Islet of Langerhans (tissue), 1 donor: ENCODE results near the gene PRTG.
"Not testable (repeated sequence)": the region's sequence is repeated elsewhere in the genome, so short reads cannot be mapped to it uniquely, and the experiment has no call there.

Source experiments
- FAIRE-seq: peaks from one replicate; lab custom pipeline; 2011; peaks lifted over from hg19 to GRCh38; lab: Jason Lieb, UNC

Gene PRTG

DNA sequence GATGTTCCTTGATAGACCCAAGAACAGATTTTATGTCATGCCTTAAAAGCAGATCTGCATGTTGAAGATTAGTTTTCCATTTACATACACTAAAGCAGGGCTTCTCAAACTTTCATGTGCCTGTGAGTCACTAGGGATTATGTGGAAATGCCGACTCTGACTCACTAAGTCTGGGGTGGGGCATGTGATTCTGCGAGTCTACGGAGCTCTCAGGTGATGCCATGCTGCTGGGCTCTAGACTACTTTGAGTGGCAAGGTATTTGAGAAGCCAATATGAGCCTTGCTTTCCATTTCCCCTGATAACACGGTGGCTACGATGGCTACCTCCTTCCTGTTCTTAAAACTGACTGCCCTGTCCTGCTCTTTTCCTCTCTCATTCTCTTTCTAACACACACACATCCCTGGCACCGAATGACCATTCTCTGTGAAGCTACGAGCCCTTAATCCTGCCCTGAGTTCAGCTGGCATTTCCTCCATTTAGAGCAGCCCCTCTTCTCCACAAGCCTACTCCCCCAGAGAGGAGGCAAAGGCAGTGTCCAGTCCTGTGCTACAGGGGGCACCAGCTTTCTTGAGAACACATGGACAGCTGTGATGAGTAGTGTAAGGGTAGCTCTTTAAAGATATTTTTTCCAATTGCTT, 115.1 kb downstream of the PRTG start:
- no peak for FAIRE-seq

DNA sequence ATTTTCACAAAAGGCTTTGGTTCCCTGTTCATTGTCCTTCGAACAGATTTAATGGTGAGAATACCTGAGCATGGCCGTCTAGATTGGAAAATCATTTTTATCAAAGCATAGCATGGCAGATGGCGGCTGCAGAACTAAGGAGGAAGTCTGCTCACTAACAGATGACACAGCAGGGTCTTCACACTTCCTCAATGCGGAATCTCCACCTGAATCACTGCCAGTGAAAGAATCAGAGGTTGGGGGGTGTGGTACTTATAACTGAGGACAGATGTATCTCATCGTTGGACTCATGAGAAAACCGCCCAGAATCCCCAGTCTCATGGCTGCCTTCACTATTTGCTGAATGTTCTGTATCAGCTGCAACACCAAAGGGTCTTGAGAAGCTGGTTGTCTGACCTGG, 123.2 kb downstream of the PRTG start:
- FAIRE-seq, result no peak

DNA sequence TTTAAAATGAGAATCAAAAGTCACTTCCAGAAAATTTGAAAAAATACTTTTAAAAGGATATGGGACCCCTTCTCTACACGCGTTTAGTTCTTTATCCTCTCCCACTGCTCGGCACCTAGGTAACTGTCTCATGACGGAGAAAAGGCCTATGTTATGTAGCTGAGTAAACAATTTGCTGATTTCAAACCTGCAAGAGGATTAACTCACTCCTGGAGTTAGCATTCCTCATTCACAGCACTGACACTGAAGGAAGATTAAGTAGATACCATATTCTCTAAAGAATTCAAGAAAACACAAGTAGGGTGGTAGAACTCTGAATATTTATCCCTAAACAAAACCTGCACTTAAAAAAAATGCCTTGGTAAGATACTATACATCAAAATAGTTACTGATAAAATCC, 124.6 kb downstream of the PRTG start:
- no peak for FAIRE-seq

DNA sequence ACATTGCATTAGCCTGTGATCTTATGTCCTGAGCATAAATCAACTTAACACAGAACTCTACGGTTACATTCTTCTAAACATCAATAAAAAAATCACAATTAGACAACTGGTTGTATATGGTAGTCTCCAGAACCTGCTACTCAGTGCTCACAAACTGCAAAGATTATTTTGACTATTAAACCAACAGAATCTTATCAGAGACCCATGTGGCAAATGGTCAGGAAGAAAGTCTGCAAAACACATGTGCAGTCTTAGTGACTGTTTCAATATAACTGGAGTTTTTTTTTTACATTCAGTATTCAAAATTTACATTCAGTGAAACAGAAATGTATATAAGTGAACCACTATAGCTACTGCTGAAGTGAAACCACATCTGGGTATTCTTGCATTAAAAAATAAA, 127.5 kb downstream of the PRTG start:
- no peak for FAIRE-seq

DNA sequence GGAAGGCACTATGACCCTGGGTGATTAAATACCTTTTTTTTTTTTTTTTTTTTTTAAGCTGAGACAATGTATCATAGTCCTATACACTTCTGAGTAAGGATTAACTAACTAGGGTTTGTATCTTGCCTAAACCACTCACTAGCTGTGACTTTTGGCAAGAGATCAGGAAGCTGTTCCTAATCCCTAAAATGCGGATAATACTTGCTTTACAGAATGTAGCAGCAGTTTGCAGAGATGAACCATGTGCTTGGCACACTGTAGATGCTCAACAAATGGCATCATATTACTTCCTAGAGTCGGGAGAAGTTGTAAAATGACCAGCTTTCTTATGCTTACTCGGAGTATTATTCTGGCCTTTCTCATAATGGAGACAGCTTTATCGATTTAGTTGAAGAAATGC, 129.2 kb downstream of the PRTG start:
- no peak for FAIRE-seq

DNA sequence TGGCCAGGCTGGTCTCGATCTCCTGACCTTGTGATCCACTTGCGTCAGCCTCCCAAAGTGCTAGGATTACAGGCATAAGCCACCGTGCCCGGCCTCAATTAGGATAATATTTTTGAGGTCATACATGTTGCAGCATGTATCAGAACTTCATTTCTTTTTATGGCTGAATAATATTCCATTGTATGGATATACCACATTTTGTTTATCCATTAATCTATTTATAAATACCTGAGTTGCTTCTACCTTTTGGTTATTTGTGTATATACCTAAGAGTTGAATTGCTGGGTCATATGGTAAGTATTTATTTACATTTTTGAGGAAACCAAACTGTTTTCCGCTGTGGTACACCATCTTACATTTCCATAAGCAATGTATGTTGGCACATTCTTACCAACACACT, 136.7 kb downstream of the PRTG start:
- no peak for FAIRE-seq

DNA sequence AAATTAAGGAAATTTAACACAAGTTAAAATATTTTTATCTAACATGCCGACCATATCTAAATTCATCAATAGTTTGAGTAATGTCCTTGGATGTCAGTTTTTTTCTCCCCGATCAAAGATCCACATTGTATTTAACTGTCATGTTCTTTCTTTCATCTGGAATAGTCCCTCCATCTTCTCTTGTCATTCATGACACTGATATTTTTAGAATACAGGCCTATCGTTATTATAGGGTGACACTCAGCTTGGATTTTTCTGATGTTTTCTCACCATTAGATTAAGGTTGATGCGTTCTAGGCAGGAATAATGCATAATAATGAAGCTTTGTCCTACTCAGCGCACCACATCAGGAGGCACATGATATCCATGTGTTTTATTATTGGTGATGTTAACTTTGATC, 141.6 kb downstream of the PRTG start:
- no peak for FAIRE-seq

DNA sequence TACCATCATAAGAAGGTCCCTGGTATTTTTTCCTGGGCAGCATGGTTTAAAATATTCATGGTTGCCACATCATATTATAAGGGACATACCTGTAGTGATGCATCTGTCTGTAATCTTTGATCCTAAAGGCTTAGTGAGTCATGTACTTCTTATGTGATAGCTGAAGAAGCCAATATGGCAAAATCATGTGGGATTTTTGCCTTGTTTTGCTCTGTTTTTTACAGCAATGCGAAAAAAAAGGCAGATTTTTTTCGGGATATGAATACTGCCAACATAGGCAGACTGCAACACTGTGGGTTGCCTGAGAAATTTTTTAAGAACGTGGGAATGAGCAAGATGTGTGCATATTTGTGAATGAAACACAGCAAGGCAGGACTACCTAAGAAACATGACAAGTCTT, 143.5 kb downstream of the PRTG start:
- FAIRE-seq, result no peak

DNA sequence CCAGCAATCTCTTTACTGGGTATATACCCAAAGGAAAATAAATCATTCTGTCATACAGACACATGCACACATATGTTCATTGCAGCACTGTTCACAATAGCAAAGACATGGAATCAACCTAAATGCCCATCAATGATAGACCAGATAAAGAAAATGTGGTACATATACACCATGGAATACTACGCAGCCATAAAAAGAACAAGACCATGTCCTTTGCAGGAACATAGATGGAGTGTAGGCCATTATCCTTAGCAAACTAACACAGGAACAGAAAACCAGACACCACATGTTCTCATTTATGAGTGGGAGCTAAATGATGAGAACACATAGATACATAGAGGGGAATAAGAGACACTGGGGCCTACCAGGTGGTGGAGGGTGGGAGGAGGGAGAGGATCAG, 149.9 kb downstream of the PRTG start:
- not testable (repeated sequence) for FAIRE-seq

DNA sequence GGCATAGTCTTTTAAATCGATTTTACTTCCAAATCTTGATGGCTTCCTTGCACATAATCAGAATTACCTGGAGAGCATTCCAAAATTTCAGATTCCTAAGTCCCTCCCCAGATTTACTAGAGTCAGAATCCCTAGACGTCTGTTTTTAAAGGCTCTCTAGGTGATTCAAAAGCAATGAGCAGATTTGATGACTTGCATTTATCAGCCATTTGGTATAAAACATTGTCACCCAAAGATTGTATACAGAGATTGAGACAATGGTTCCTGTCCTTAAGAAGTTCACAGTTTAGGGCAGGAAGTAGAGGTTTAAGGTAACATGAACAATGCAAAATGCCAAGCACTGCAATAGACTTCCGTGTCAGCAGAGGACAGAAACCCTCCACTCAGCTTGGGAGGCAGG, 152.2 kb downstream of the PRTG start:
- FAIRE-seq, result no peak

DNA sequence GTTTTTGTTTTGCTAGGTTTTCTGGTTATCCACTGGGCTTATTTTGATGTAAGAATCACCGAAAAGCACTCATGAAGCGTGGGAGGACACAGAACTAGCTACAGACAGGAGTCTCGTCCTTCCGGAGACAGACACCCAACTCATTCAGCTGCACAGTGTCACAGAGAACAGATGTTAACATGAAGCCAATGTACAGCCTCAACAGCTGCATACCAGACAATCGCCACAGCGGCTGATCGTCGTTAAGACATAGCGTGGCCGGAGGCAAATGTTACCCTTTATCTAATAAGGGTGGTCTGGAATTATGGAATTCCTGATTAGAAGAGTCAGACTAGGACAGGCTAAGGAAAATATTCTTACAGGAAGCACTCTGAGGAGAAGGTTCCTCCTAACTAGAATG, 153.7 kb downstream of the PRTG start:
- FAIRE-seq, result no peak

DNA sequence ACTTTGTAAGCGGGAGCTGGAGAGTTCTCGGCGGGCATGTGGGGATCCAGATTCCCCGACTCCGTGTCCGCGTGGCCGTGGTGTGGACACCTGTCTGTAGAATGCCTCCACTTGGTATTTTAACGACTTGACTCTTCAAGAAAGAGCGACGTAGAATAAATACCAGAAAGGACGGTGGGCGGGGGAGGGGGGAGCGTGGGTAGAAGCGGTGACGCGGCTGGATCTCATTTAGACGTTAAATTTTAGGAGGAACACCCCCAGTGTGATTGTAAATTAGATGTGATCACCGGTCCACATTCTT, 154.2 kb downstream of the PRTG start:
- no peak for FAIRE-seq

DNA sequence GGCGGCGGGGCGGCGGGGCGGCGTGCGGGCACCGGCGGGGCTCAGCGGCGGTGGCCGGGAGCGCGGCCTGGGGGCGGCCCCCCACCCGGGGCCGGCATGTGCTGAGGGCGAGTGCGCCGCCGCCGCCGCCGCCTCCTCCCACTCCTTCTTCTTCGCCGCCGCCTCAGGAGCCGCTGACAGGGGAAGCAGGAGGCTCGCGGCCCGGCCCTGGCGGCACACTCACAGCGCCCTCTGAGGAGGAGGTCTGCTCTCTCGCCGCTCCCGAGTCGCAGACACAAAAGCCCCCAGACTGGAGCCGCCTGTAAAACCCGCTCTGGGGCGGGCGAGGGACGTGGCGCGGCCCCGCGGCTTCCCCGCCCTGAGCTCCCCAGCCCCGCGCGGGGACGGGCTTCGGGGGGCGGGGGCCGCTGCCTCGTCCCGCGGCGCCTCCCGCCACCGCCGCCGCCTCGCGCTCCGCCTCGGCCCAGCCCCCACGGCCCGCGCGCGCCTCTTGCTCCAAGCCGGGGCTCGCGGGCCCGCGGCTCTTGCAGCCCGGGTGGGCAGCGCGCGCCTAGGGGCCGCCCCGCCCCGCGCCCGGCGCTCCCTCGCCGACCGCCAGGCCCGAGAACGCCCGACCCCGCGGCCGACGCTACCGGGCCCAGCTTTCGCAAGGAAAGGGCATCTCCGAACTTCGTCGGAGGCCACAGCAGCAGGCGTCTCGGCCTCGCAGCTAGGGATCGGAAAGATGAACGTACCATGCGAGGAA, 154.7 kb downstream of the PRTG start, which contains the start of gene PYGO1:
TSS of gene PYGO1 (minus strand) at position 276 of the 745 bp plus-strand sequence. CDS start 462 bp downstream, outside the sequence.
- no peak for FAIRE-seq

DNA sequence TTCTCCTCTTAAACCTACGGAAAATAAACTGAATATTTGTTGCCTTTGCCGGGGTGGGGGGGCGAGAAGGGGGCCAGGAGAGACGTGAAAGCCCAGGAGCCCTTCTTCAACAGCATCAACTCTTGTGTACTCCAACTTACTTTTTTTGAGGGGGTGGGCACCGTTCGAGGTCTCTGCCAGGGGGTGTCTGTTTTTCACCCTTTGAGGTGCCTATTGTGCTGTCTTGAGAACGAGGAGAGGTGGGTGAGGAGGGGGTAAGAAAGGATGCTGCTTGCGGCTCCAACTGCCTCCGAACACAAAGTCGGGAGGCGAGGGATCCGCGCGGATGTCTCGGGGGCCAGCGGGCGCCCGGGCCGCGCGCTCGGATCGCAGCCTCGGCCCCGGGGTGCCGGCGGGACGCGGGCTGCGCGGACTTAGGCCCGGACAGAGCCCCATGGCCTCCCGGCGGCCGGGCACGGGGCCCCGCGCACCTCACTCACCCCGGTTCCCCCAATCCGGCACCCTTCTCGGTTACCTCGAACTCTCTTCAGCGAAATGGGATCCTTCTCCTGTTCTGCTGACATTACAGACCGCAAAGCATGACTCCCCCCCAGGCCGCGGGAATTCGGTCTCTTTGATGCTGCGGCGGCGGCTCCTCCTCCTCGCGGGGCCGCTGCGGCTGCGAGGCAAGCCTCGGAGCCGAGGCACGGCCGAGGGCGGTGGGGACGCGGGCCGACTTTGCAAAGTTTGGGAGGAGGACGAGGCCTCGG, 155.5 kb downstream of the PRTG start:
- FAIRE-seq, result no peak

DNA sequence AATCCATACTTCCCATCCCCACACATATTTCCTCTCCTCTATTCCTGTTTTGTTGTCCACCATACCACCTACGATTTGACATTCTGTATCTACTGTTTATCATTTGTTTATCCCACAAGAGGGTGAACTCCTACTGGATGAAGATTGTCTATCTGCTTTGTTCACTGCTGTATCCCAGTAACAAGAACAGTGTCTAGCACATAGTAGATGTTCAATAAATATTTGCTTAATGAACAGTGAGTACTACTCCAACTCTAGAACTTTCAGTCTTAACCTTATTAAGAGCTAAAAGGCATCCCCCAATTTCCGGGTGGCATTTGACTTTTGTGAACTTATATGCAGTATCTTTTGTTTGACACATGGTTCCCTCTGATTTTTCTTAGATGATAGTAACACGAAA, 156.1 kb downstream of the PRTG start:
- FAIRE-seq, result no peak

DNA sequence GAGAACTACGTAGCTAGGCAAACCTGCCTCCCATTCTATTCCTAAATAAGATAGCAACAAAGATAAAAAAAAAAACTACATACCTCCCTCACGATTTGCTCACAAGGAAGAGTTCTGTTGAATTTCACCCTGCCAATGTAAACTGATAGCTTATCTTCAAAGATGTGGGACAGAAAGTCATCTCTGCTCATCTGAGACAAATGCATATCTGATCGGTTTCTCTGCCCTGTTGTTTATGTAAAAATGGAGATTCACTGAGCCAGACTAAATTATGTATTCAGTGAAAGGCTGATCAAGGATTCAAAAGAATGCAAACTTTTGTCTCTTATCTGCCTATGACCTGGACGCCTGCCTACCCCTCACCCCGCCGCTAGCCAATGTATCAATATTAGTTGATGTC, 166.0 kb downstream of the PRTG start:
- FAIRE-seq, result no peak

DNA sequence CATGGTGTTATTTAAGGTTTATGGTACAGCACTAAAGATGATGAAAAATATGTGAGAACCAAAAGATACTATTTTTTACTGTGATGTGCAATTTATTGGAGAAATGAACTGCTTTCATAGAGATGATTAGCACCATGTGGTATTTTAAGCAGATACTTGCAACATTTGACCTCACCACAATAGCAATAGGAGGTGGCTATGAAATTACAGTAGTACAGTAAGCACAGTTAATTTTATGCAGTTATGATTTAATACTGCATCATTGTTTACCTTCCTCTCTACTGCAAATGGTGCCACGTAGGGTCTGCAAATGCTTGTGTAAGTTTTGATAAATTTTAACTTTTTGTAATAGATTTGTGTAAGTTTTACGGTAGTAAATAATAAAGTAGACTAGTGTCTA, 168.9 kb downstream of the PRTG start:
- no peak for FAIRE-seq

DNA sequence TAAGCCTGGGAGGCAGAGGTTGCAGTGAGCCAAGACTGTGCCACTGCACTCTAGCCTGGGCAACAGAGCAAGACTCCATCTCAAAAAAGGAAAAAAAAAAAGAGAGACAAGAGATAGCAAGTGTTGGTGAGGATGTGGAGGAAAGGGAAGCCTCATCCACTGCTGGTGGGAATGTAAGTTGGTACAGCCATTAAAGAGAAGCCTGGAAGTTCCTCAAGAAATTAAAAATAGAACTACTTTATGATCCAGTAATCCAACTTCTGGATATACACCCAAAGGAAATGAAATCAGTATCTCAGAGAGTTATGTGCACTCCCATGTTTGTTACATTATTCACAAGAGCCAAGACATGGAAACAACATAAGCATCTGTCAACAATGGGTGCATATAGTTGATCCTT, 169.7 kb downstream of the PRTG start:
- no peak for FAIRE-seq

DNA sequence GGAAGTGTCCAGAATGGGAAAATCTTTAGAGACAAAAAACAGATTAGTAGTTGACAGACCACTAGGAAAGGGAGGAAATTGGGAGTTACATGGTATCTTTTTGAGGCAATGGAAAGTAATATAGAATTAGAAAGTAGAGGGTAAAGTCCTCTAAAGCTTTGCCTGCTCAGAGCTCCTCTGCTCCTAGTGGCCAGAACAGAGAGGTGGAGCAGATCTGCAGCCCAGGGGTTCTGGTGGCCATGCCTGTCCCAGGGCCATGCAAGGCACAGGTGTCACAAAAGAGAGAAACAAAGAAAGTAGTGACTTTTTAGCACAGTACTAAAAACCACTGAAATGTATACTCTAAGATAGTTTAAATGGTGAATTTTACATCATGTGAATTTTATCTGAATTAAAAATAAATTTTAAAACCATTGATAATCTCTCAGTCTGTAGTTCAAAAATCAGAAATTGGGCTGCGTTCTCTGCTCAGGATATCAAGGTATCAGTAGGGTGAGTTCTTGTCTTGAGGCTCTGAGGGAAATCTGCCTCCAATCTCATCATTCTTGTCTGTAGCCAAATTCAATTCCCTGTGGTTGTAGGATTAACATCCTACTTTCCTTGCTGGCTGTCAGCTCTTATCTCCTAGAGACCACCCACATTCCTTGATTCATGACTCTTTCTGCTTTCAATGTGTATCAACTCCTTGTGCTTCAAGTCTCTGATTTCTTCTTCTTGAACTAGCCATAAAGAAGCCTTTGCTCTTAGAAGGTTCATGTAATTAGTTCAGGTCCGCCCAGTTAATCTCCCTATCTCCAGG, 178.4 kb downstream of the PRTG start:
- FAIRE-seq, result no peak

DNA sequence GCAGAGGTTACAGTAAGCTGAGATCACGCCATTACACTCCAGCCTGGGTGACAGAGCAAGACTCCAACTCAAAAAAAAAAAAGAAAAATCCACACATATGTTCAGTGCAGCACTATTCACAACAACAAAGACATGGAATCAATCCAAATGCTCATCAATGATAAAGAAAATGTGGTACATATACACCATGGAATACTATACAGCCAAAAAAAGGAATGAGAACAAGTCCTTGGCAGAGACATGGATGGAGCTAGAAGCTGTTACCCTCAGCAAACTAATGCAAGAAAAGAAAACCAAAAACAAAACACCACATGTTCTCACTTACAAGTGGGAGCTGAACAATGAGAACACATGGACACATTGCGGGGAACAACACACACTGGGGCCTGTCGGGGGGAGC, 180.4 kb downstream of the PRTG start:
- FAIRE-seq, result no peak
